ENCODE results near the gene IL36G. TPM values are rescaled to one million over a fixed set of nuclear protein-coding genes. Genes with fewer than 3 reads are reported as not detected.

The IL36G gene
- total and polyA plus RNA-seq, 9 of the 15 experiments (the other 6 are each of a cell fraction or from before 2014, with no cell fraction given) = not detected

DNA sequence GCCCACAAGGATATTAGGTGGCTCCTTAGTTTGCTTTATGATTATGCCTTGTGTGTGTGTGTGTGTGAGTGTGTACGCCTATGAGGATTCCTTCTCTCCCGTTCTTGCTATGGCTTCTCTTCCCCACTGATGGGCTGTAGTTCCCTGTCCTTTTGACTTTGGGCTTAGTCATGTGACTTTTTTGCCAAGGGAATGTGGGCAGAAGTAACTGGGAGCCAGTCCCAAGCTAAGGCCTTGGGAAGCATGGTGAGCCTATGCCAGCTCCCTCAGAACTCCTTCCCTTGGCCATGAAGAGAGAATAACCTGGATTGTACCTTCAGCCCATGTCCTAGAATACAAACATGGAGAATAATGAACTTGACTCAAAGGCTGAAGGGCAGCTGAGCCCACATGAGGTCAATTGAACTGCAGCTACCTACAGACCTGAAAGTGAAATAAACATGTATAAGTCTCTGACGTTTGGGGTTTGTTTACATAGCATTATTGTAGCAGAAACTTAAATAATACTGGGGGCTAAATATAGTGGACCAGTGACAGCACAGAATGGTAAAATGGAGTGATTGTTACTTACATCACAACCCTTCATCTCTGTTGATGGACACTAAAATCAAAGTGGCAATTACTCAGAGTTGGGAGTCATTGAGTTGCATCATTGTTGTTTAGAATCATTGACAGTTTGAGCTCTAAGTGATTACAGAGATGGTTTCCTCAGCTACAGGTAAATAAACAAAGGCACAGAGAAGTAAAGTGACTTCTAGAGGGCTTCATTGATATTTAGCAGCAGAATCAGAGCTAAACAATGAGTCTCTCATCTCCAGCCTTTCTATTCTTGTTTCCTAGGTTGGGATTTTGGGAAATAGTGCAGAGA, 15.3 kb upstream of the IL36G start (continued):
- TF ChIP-seq, protein P1, sequence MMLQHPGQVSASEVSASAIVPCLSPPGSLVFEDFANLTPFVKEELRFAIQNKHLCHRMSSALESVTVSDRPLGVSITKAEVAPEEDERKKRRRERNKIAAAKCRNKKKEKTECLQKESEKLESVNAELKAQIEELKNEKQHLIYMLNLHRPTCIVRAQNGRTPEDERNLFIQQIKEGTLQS (IDR thresholded peaks at IDR 0.05) = peak; percentile 46; the same call in 1 of the 2 replicates
- TF ChIP-seq, protein P1 (CRISPR knock-in tag; conservative IDR thresholded peaks at IDR 0.05) = no peak
- TF ChIP-seq ZNF324 (CRISPR knock-in tag; IDR thresholded peaks at IDR 0.05) (no peak), NELFE (IDR thresholded peaks at IDR 0.05; ENCODE audit: insufficient read depth, insufficient read length) (no peak), MCM7 (IDR thresholded peaks at IDR 0.05) (no peak), EHMT2 (IDR thresholded peaks at IDR 0.05) (no peak), BMI1 (IDR thresholded peaks at IDR 0.05; ENCODE audit: low read length) (no peak), BRD9 (IDR thresholded peaks at IDR 0.05; ENCODE audit: low read depth, partially characterized antibody) (no peak), POLR2AphosphoS2 (IDR thresholded peaks at IDR 0.05; ENCODE audit: low read length) (no peak), THRAP3 (IDR thresholded peaks at IDR 0.05; ENCODE audit: borderline replicate concordance) (no peak), ELK1 (CRISPR knock-in tag; IDR thresholded peaks at IDR 0.05) (no peak), GABPA (tag; conservative IDR thresholded peaks at IDR 0.05; ENCODE audit: low read depth) (no peak), NCOA4 (IDR thresholded peaks at IDR 0.05; ENCODE audit: partially characterized antibody) (no peak), CTBP1 (IDR thresholded peaks at IDR 0.05; ENCODE audit: borderline replicate concordance) (no peak), SMARCC2 (IDR thresholded peaks at IDR 0.05; ENCODE audit: low read depth) (no peak), DPF2 (IDR thresholded peaks at IDR 0.05) (no peak), RFX7 (CRISPR knock-in tag; IDR thresholded peaks at IDR 0.05) (no peak), ZNF436 (CRISPR knock-in tag; IDR thresholded peaks at IDR 0.05) (no peak), CEBPG (CRISPR knock-in tag; IDR thresholded peaks at IDR 0.05) (no peak), CEBPG (tag; conservative IDR thresholded peaks at IDR 0.05 in 1 of 2, IDR thresholded peaks at IDR 0.05 in 1 of 2) (peak; percentile 47 to 84; a peak in 3 of 4 replicates)
- TF ChIP-seq, protein P2, sequence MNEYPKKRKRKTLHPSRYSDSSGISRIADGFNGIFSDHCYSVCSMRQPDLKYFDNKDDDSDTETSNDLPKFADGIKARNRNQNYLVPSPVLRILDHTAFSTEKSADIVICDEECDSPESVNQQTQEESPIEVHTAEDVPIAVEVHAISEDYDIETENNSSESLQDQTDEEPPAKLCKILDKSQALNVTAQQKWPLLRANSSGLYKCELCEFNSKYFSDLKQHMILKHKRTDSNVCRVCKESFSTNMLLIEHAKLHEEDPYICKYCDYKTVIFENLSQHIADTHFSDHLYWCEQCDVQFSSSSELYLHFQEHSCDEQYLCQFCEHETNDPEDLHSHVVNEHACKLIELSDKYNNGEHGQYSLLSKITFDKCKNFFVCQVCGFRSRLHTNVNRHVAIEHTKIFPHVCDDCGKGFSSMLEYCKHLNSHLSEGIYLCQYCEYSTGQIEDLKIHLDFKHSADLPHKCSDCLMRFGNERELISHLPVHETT (CRISPR knock-in tag; conservative IDR thresholded peaks at IDR 0.05 in 1 of 2, IDR thresholded peaks at IDR 0.05 in 1 of 2) = no peak
- TF ChIP-seq, protein P3, sequence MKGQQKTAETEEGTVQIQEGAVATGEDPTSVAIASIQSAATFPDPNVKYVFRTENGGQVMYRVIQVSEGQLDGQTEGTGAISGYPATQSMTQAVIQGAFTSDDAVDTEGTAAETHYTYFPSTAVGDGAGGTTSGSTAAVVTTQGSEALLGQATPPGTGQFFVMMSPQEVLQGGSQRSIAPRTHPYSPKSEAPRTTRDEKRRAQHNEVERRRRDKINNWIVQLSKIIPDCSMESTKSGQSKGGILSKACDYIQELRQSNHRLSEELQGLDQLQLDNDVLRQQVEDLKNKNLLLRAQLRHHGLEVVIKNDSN (CRISPR knock-in tag; IDR thresholded peaks at IDR 0.05) = no peak

All from K562 (cell line).